Neural cell (in vitro differentiated cells): ENCODE results near the gene PPP2R2D.

Source experiments
- CTCF ChIP-seq: fragments of 450-650 bp; IDR thresholded peaks from 2 replicates; pipeline ENCODE4 v1.5.1; 2014; ENCODE audit warnings: antibody characterized with exemption, mild to moderate bottlenecking, moderate library complexity; ENCODE audit not compliant: poor library complexity, severe bottlenecking
- EP300 ChIP-seq: fragments of 450-650 bp; conservative IDR thresholded peaks from 2 replicates; pipeline ENCODE4 v1.6.1; 2014; ENCODE audit warnings: antibody characterized with exemption, mild to moderate bottlenecking, moderate library complexity; ENCODE audit not compliant: poor library complexity, severe bottlenecking
- EZH2 ChIP-seq: fragments of 200-600, 300-800 bp; shearing (Covaris generic), sonication (generic); IDR thresholded peaks from 2 replicates; pipeline ENCODE4 v1.6.1; 2014; ENCODE audit warnings: antibody characterized with exemption, low read length, borderline replicate concordance, mild to moderate bottlenecking; ENCODE audit not compliant: insufficient read depth, poor library complexity, severe bottlenecking
- POLR2AphosphoS5 ChIP-seq: IDR thresholded peaks from 2 replicates; pipeline ENCODE4 v1.6.1; 2012
- RAD21 ChIP-seq: fragments of 450-650 bp; conservative IDR thresholded peaks from 2 replicates; pipeline ENCODE4 v1.6.1; 2014; ENCODE audit warnings: antibody characterized with exemption, mild to moderate bottlenecking, moderate library complexity
- REST ChIP-seq: IDR thresholded peaks from 2 replicates; pipeline ENCODE4 v1.6.1; 2012; ENCODE audit warnings: borderline replicate concordance
- SMC3 ChIP-seq: fragments of 450-650 bp; conservative IDR thresholded peaks from 2 replicates; pipeline ENCODE4 v1.6.1; 2014; ENCODE audit warnings: antibody characterized with exemption, mild to moderate bottlenecking, moderate library complexity; ENCODE audit not compliant: poor library complexity

GRCh38 chr10:131968949-131969348 is 68.1 kb downstream of the PPP2R2D start:
- TF ChIP-seq CTCF (no peak), EP300 (no peak), REST (no peak), POLR2AphosphoS5 (no peak), EZH2 (no peak), RAD21 (no peak), SMC3 (no peak)
